Measurements from ENCODE around the gene SPDYE16. TPM values are rescaled to one million over a fixed set of nuclear protein-coding genes. Genes with fewer than 3 reads are reported as not detected.
"Not testable (repeated sequence)": the region's sequence is repeated elsewhere in the genome, so short reads cannot be mapped to it uniquely, and the experiment has no call there.

The SPDYE16 gene
- total RNA-seq, 4 donors from 2014 or later, result 0.42 to 3.7 (median 0.94) TPM; not detected in 1

DNA sequence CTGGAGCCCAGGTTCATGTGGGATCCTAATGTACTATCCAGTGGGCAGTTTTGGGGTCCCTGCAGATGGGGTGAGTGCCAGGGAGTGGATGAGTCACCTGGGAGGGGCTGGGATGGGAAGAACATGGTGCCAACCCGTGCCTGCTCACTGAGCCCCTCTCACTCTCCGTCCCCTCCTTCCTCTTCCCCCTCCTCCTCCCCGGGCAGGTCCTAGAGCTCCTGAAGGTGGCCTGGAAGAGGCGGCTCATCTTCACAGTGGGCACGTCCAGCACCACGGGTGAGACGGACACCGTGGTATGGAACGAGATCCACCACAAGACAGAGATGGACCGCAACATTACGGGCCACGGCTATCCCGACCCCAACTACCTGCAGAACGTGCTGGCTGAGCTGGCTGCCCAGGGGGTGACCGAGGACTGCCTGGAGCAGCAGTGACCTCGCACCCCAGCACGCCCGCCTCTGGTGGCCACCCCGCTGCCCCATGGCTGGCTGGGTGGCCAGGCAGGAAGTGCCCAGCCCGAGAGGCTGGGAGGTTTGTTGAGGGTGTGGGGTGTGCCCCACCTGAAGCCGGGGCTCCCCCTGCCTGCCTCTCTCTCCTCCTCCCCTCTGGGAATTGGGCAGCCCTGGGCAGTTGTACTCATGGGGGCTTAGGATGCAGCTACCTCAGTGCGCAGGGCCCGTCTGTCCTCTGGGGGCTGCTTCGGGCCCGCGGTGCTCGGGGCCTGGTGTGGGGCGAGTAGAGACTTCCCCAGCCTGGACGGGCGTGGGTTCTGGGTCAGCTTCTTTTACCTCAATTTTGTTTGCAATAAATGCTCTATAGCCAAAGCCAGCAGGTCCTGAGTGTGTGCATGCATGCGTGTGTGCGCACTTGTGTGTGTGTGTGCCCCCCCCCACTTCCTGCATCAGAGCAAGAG, 37.7 kb downstream of the SPDYE16 start:
- H3K36me3 ChIP-seq, result peaks cover 0 to 62% of the 10 kb centered on the region in 2 donors
- WGBS, 2 donors (ENCODE audit: low coverage in 1 of 2), result 91 to 100% methylated on average over 1 to 6 of the region's 32 CpGs
- no peak for ATAC-seq

GRCh38 chr7:76504351-76505167, 38.5 kb downstream of the SPDYE16 start:
- H3K36me3 ChIP-seq, result peaks cover 0 to 62% of the 10 kb centered on the region in 2 donors
- not testable (repeated sequence) for H3K27ac ChIP-seq, H3K27me3 ChIP-seq, H3K4me3 ChIP-seq, H3K9me3 ChIP-seq, ATAC-seq, H3K4me1 ChIP-seq
- WGBS, 2 donors (ENCODE audit: low coverage in 1 of 2), result 72 to 89% methylated on average over 10 to 12 of the region's 33 CpGs

More for the DNA sequence above, 37.7 kb downstream of the SPDYE16 start:
- H3K4me1 ChIP-seq, result peaks cover 0 to 8% (median 3%) of the 10 kb centered on the region in 3 donors
- no peaks in the 10 kb centered on the region for H3K9me3 ChIP-seq
- H3K27me3 ChIP-seq, result no peaks in the 10 kb centered on the region
- no peak overlapping the region for H3K27ac ChIP-seq
- no peak for TF ChIP-seq EP300 (IDR thresholded peaks at IDR 0.05)
- TF ChIP-seq CTCF (IDR thresholded peaks at IDR 0.05), result no peak
- no peak for TF ChIP-seq POLR2A (IDR thresholded peaks at IDR 0.05)
- TF ChIP-seq POLR2AphosphoS5 (IDR thresholded peaks at IDR 0.05), result no peak
- H3K4me3 ChIP-seq, result no peak overlapping the region

GRCh38 chr7:76503244-76503643, 39.9 kb downstream of the SPDYE16 start:
- H3K9me3 ChIP-seq, H3K4me3 ChIP-seq, ATAC-seq, H3K27ac ChIP-seq, H3K4me1 ChIP-seq, H3K27me3 ChIP-seq: not testable (repeated sequence)
- no CpG with 5 or more reads among the region's 12 CpGs for WGBS, 2 donors (ENCODE audit: low coverage in 1 of 2)
- peaks cover 0 to 62% of the 10 kb centered on the region in 2 donors for H3K36me3 ChIP-seq

DNA sequence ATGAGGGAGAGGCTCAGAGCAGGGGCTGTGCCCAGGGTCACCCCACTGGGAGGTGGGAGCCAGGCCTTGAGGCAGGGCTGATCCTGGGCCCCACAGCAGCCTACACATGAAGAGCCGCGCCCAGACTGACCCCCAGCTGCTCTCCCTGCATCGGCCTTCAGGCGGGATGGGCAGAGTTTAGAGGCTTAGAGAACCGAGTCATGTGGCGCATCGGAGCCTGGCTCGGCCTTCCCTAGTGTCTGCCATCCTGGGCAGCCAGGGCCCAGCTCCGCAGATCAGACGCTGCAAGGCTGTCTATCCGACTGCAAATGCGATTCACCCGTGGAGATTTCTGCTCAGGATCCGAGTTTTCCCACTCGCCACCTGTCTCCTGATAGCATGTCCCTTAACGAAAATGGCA, 40.3 kb downstream of the SPDYE16 start:
- not testable (repeated sequence) for H3K27ac ChIP-seq, H3K4me3 ChIP-seq, H3K4me1 ChIP-seq, H3K9me3 ChIP-seq, ATAC-seq, H3K27me3 ChIP-seq
- WGBS, 2 donors (ENCODE audit: low coverage in 1 of 2), result no CpG with 5 or more reads among the region's 16 CpGs
- peaks cover 0 to 62% of the 10 kb centered on the region in 2 donors for H3K36me3 ChIP-seq

- H3K36me3 ChIP-seq, result peaks cover 0 to 57% of the 10 kb centered on the region in 2 donors
- ATAC-seq, H3K4me3 ChIP-seq, H3K4me1 ChIP-seq, H3K9me3 ChIP-seq, H3K27ac ChIP-seq, H3K27me3 ChIP-seq: not testable (repeated sequence)
- 30% methylated on average over 2 of the region's 13 CpGs; no CpG with 5 or more reads in 1 of the 2 donors for WGBS, 2 donors (ENCODE audit: low coverage in 1 of 2)
Measured at GRCh38 chr7:76502224-76502623, 40.9 kb downstream of the SPDYE16 start.

- not testable (repeated sequence) for H3K4me1 ChIP-seq, H3K4me3 ChIP-seq, ATAC-seq, H3K27me3 ChIP-seq, H3K9me3 ChIP-seq, H3K27ac ChIP-seq
- peaks cover 0 to 40% of the 10 kb centered on the region in 2 donors for H3K36me3 ChIP-seq
- no CpG with 5 or more reads among the region's 19 CpGs for WGBS, 2 donors (ENCODE audit: low coverage in 1 of 2)
Measured at GRCh38 chr7:76499924-76500241, 43.2 kb downstream of the SPDYE16 start.

- peaks cover 0 to 35% of the 10 kb centered on the region in 2 donors for H3K36me3 ChIP-seq
- not testable (repeated sequence) for ATAC-seq, H3K27me3 ChIP-seq, H3K4me1 ChIP-seq, H3K4me3 ChIP-seq, H3K27ac ChIP-seq, H3K9me3 ChIP-seq
- WGBS, 2 donors (ENCODE audit: low coverage in 1 of 2), result 80% methylated on average over 1 of the region's 28 CpGs; no CpG with 5 or more reads in 1 of the 2 donors
Measured at GRCh38 chr7:76499201-76499923, 43.7 kb downstream of the SPDYE16 start.

GRCh38 chr7:76498583-76499200, 44.4 kb downstream of the SPDYE16 start:
- not testable (repeated sequence) for H3K4me1 ChIP-seq, H3K27ac ChIP-seq, H3K9me3 ChIP-seq, H3K4me3 ChIP-seq, H3K27me3 ChIP-seq, ATAC-seq
- no CpG with 5 or more reads among the region's 10 CpGs for WGBS, 2 donors (ENCODE audit: low coverage in 1 of 2)
- H3K36me3 ChIP-seq, result peaks cover 0 to 33% of the 10 kb centered on the region in 2 donors

DNA sequence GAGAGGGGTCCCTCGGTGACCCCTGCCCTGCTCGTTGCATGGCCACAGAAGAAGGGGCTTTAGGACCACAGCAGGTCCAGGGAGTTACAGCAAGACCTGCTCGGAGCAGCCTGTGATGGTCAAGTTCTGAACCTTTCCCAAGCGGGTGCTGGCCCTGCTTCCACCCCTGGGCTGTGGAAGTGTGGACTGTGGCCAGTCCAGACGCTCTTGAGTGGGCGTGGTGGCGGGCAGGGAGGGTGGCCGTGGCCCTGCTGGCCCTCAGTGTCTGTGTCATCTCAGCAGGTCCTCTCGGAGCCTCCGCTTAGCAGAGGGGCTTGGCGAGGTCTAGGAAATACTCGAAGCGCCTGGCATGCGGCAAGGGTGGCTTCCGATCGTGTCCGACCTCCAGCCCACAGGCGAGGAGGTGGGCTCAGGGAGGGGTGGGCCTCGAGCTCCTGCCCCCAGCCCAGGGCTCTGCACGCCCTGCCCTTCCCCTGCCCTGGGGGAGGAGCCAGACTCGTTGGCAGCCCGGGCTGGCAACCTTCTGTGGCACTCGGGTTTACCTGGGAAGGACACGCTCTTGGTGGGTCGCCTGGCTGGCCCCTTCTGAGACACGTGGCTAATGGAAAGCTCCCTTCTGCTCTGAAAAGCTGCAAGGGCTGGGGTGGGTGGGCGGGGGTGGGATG, 45.0 kb downstream of the SPDYE16 start:
- H3K4me3 ChIP-seq, H3K27ac ChIP-seq, H3K27me3 ChIP-seq, H3K4me1 ChIP-seq, H3K9me3 ChIP-seq: not testable (repeated sequence)
- ATAC-seq, result peak; percentile 9
- no CpG with 5 or more reads among the region's 27 CpGs for WGBS, 2 donors (ENCODE audit: low coverage in 1 of 2)
- H3K36me3 ChIP-seq, result peaks cover 0 to 30% of the 10 kb centered on the region in 2 donors

GRCh38 chr7:76495717-76496116, 47.4 kb downstream of the SPDYE16 start:
- H3K27ac ChIP-seq, H3K9me3 ChIP-seq, H3K4me3 ChIP-seq, H3K4me1 ChIP-seq, ATAC-seq, H3K27me3 ChIP-seq: not testable (repeated sequence)
- WGBS, 2 donors (ENCODE audit: low coverage in 1 of 2), result no CpG with 5 or more reads among the region's 16 CpGs
- peaks cover 0 to 18% of the 10 kb centered on the region in 2 donors for H3K36me3 ChIP-seq
